Measurements from ENCODE around the gene ZDHHC22.
A peak's percentile ranks its signal among the peaks of the same experiment; 100 is the strongest.

ZDHHC22 gene

DNA sequence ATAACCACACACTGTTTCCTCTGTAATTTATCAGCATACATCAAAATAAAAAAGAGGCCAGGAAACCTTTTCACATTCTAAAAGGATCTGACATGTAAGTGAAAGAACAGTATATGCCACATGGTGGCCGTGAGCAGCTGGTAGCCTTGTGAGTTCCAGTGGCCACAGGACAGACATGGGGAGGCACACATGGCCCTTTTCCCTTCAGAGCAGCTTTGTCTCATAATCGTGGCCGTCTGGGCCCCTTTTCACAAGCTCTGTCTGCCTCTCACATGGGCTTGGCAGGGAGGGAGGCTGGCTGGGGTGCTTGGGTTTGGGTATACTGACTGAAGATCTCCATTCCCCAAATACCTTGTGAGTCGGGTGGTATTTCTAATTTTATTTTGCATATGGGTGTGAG, 1.5 kb upstream of the ZDHHC22 start:
- H3K4me3 ChIP-seq (ENCODE audit: low read depth in 1 of 2, low read length in 2 of 2) = no peak overlapping the region
- H3K9ac ChIP-seq (ENCODE audit: low read depth in 1 of 2, low read length in 2 of 2) = no peak overlapping the region
- H3K4me1 ChIP-seq (ENCODE audit: control insufficient read depth in 1 of 2, insufficient read depth in 2 of 2, low read length in 2 of 2) = no peaks in the 10 kb centered on the region
- peaks cover 62 to 69% of the 10 kb centered on the region in 2 donors for H3K27me3 ChIP-seq (ENCODE audit: control insufficient read depth in 1 of 2, insufficient read depth in 2 of 2, low read length in 2 of 2)
- no peaks in the 10 kb centered on the region for H3K9me3 ChIP-seq (ENCODE audit: control insufficient read depth in 1 of 2, low read length in 2 of 2)
- no peaks in the 10 kb centered on the region for H3K36me3 ChIP-seq (ENCODE audit: control insufficient read depth in 1 of 2, insufficient read depth in 2 of 2, low read length in 2 of 2)
- H3K27ac ChIP-seq (ENCODE audit: low read depth, low read length) = no peak overlapping the region

DNA sequence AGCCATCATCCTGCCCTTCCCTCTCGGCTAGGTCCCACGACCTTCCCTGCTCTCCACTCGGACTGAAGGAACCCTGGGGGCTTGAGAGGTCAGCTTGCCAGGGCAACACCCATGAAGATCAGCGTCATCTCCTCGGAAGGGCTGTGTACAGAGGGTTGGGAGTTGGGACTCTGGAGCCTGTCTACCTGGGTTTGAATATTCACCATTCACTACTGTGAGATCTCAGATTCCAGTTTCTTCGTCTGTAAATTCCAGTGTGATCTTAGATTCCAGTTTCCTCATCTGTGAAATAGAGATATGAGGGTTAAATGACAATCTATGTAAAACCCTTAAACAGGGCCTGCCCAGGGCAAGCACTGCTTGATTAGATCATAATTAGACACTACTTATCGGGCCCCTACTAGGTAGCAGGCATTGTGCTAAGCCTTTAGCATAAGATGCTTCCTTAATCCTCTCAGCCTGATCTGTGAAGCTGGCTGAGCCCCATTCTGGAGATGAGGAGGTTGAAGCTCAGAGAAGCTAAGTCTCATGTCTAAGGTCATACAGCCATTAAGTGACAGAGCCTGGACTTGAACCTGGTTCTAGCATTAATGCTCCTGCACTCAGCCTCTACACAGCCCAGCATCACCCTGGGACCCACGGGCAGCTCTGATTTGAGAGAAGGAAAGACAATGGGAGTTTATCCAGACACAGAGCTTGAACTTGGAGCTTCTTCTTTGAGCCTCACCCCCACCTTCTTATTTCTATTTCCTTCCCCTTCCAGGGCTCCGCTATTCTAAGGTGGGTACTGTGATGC, 612 bp upstream of the ZDHHC22 start:
- Histone ChIP-seq H3K36me3 (ENCODE audit: control insufficient read depth in 1 of 2, insufficient read depth in 2 of 2, low read length in 2 of 2) (no peaks in the 10 kb centered on the region), H3K27me3 (ENCODE audit: control insufficient read depth in 1 of 2, insufficient read depth in 2 of 2, low read length in 2 of 2) (peaks cover 64 to 70% of the 10 kb centered on the region in 2 donors), H3K9ac (ENCODE audit: low read depth in 1 of 2, low read length in 2 of 2) (no peak overlapping the region), H3K9me3 (ENCODE audit: control insufficient read depth in 1 of 2, low read length in 2 of 2) (no peaks in the 10 kb centered on the region), H3K4me3 (ENCODE audit: low read depth in 1 of 2, low read length in 2 of 2) (no peak overlapping the region), H3K27ac (ENCODE audit: low read depth, low read length) (no peak overlapping the region), H3K4me1 (ENCODE audit: control insufficient read depth in 1 of 2, insufficient read depth in 2 of 2, low read length in 2 of 2) (no peaks in the 10 kb centered on the region)

DNA sequence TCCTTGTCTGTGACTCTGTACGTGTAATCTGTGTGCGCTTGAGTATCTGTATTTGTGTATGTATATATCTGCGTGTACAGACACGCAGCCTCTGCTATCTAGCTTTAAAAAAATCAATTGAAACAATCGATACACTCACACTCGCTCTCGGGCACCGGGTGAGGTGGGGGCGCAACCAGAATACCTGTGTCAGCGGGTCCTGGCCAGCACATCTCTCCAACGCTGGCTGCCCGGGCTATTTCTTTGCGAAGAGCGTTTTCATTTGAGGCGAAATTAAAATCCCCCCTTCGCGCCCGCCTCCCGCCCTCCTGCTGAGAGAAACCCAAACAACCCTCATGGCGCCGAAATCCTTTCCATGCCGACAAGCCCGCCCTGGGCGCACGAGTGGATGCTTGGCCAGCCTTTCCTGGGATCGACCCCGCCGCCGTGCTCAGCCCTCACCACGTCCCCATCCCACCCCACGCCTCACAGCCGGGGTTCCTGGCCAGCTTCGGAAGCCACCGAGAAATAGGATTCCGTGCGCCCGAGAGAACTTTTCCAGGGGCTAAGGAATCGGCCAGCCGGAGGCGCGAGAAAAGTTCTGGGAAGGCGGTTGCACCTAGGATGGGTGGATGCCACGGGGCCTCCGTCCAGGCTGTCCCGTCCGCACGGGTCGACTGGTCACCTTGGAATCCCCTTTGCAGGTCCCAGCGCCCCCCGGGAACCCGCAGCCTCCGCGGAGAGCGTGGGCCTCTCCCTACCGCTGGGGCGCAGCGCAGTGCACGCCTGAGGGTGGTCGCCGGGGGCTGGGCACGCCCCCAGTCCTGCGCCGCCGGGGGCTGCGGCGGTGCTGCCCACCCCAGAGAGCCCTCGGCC, 1.0 kb downstream of the ZDHHC22 start:
- H3K4me3 ChIP-seq (ENCODE audit: low read depth in 1 of 2, low read length in 2 of 2) = peak overlapping the region in 1 of 2 donors; percentile 4
- no peaks in the 10 kb centered on the region for H3K36me3 ChIP-seq (ENCODE audit: control insufficient read depth in 1 of 2, insufficient read depth in 2 of 2, low read length in 2 of 2)
- peaks cover 60 to 68% of the 10 kb centered on the region in 2 donors for H3K27me3 ChIP-seq (ENCODE audit: control insufficient read depth in 1 of 2, insufficient read depth in 2 of 2, low read length in 2 of 2)
- no peaks in the 10 kb centered on the region for H3K9me3 ChIP-seq (ENCODE audit: control insufficient read depth in 1 of 2, low read length in 2 of 2)
- H3K27ac ChIP-seq (ENCODE audit: low read depth, low read length) = no peak overlapping the region
- no peaks in the 10 kb centered on the region for H3K4me1 ChIP-seq (ENCODE audit: control insufficient read depth in 1 of 2, insufficient read depth in 2 of 2, low read length in 2 of 2)
- H3K9ac ChIP-seq (ENCODE audit: low read depth in 1 of 2, low read length in 2 of 2) = no peak overlapping the region

DNA sequence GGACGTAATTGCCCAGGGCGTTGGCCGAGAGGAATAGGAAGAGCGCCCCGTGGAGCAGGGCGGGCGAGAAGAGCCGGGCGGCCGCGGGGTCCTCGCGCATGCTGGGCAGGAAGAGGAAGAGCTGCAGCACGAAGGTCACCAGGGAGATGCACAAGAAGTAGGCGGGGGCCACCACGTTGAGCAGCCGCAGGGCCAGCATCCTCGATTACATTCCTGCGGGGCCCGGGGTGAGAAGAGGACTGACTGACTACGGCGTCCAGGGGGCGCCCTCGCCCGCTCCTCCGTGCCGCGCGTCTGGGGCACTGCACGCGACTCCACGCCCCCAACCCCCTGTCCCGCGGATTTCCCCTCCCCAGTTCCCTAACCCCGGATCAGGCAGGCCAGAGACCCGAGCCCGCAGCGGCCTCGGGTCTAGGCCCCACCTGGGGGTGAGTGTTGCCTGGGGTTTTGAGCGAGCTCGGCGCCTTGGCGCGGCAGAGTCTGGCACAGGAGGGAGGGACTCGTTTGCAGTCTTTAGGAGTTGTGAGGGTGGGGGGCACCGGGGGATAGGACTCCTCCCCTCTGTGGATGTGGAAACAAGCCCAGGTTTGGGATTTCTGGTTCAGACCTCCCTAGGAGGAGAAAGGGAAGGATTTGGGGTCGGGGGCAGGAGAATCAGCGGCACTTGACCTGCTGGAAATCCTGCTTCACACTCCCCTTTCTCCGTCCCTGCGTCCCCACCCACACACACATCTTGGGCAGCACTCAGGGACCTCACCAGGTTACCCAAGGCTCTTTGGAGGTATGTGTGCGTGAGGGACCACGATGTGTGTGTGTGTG, 1.8 kb downstream of the ZDHHC22 start:
- Histone ChIP-seq H3K27me3 (ENCODE audit: control insufficient read depth in 1 of 2, insufficient read depth in 2 of 2, low read length in 2 of 2) (peaks cover 60 to 68% of the 10 kb centered on the region in 2 donors), H3K36me3 (ENCODE audit: control insufficient read depth in 1 of 2, insufficient read depth in 2 of 2, low read length in 2 of 2) (no peaks in the 10 kb centered on the region), H3K4me3 (ENCODE audit: low read depth in 1 of 2, low read length in 2 of 2) (no peak overlapping the region)

DNA sequence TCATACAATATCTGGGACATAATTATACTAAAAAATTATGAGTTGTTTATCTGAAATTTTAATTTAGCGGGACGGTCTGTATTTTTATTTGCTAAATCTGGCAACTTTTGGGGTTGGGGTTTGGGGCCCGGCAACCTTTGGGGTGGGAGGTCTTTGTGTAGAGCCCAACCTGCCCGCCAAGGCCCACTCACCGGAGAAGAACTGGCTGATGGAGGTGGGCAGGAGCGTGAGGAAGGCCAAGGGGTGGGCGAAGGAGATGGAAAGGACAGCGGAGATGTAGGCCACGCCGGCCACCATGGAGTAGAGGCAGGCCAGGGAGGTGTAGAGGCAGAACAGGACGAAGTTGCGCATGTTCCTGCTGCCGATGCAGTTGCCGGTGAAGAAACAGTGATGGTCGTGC, 2.6 kb downstream of the ZDHHC22 start:
- Histone ChIP-seq H3K4me3 (ENCODE audit: low read depth in 1 of 2, low read length in 2 of 2) (no peak overlapping the region), H3K9ac (ENCODE audit: low read depth in 1 of 2, low read length in 2 of 2) (no peak overlapping the region), H3K36me3 (ENCODE audit: control insufficient read depth in 1 of 2, insufficient read depth in 2 of 2, low read length in 2 of 2) (no peaks in the 10 kb centered on the region), H3K27ac (ENCODE audit: low read depth, low read length) (no peak overlapping the region), H3K9me3 (ENCODE audit: control insufficient read depth in 1 of 2, low read length in 2 of 2) (no peaks in the 10 kb centered on the region), H3K4me1 (ENCODE audit: control insufficient read depth in 1 of 2, insufficient read depth in 2 of 2, low read length in 2 of 2) (no peaks in the 10 kb centered on the region), H3K27me3 (ENCODE audit: control insufficient read depth in 1 of 2, insufficient read depth in 2 of 2, low read length in 2 of 2) (peaks cover 66 to 71% of the 10 kb centered on the region in 2 donors)

More for the DNA sequence above, 1.8 kb downstream of the ZDHHC22 start:
- Histone ChIP-seq H3K27ac (ENCODE audit: low read depth, low read length) (no peak overlapping the region), H3K9ac (ENCODE audit: low read depth in 1 of 2, low read length in 2 of 2) (no peak overlapping the region), H3K9me3 (ENCODE audit: control insufficient read depth in 1 of 2, low read length in 2 of 2) (no peaks in the 10 kb centered on the region), H3K4me1 (ENCODE audit: control insufficient read depth in 1 of 2, insufficient read depth in 2 of 2, low read length in 2 of 2) (no peaks in the 10 kb centered on the region)

DNA sequence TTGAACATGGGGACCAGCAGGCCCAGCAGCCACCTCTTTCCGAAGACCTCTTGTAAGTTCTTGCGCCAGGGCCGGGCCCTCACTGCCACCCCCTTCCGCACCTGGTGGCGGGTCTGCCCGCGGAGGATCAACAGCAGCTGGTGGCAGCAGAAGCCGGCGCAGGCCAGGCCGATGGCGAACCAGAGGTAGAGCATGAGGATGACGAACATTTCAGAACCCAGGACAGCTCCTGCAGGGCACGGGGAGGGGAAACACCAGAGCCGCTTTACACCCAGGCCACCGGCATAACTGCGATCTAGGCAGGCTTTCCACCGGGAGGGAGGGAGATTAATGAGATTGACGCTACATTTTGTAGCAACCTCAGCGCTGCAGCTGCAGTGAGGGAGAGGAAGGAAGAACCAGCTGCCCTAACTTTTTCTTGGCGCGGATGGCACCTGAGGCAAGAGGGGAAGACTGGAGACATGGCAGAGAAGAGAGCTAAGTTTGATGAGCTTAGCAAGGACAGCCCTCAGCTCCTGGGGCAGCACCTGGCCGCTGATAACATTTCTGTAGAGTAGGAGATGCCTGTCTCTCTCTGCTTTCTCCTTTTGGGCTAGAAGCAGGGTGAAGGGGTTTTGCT, 7.8 kb downstream of the ZDHHC22 start:
- peaks cover 37 to 40% of the 10 kb centered on the region in 2 donors for H3K27me3 ChIP-seq (ENCODE audit: control insufficient read depth in 1 of 2, insufficient read depth in 2 of 2, low read length in 2 of 2)
- H3K4me1 ChIP-seq (ENCODE audit: control insufficient read depth in 1 of 2, insufficient read depth in 2 of 2, low read length in 2 of 2) = no peaks in the 10 kb centered on the region
- H3K27ac ChIP-seq (ENCODE audit: low read depth, low read length) = no peak overlapping the region
- no peak overlapping the region for H3K9ac ChIP-seq (ENCODE audit: low read depth in 1 of 2, low read length in 2 of 2)
- H3K4me3 ChIP-seq (ENCODE audit: low read depth in 1 of 2, low read length in 2 of 2) = no peak overlapping the region
- H3K9me3 ChIP-seq (ENCODE audit: control insufficient read depth in 1 of 2, low read length in 2 of 2) = no peaks in the 10 kb centered on the region
- no peaks in the 10 kb centered on the region for H3K36me3 ChIP-seq (ENCODE audit: control insufficient read depth in 1 of 2, insufficient read depth in 2 of 2, low read length in 2 of 2)

DNA sequence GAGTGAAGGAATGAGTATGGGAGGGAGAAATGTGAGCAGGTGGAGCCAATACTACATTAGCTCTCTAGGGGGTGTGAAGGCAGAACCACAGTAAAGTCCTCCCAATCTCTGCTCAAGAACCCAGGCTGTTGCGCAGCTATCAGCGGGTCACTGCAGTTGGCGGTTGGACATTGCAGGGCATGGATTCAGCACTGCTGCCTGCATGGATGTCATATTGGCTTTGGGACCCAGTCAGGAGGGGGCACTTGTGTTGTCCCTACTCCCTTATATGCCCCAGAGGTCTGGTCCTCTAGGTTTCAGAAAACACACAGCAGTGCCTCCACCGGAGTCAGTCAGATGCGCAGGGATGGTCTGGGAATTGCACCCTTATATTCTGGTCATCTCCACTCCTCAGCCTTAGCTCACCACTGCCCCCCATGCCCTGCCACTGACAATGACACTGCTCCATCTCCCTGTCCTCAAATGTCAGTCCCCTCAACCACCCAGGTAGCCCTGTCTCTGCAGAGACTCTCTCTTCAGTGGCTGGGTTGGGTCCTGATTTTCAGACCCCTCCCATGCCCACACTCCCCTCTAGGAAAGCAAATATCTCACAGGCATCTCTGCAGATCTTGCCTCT, 9.6 kb downstream of the ZDHHC22 start:
- Histone ChIP-seq H3K4me3 (ENCODE audit: low read depth in 1 of 2, low read length in 2 of 2) (no peak overlapping the region), H3K9ac (ENCODE audit: low read depth in 1 of 2, low read length in 2 of 2) (no peak overlapping the region), H3K4me1 (ENCODE audit: control insufficient read depth in 1 of 2, insufficient read depth in 2 of 2, low read length in 2 of 2) (no peaks in the 10 kb centered on the region), H3K9me3 (ENCODE audit: control insufficient read depth in 1 of 2, low read length in 2 of 2) (no peaks in the 10 kb centered on the region), H3K27ac (ENCODE audit: low read depth, low read length) (no peak overlapping the region), H3K27me3 (ENCODE audit: control insufficient read depth in 1 of 2, insufficient read depth in 2 of 2, low read length in 2 of 2) (peaks cover 35 to 37% of the 10 kb centered on the region in 2 donors), H3K36me3 (ENCODE audit: control insufficient read depth in 1 of 2, insufficient read depth in 2 of 2, low read length in 2 of 2) (no peaks in the 10 kb centered on the region)

DNA sequence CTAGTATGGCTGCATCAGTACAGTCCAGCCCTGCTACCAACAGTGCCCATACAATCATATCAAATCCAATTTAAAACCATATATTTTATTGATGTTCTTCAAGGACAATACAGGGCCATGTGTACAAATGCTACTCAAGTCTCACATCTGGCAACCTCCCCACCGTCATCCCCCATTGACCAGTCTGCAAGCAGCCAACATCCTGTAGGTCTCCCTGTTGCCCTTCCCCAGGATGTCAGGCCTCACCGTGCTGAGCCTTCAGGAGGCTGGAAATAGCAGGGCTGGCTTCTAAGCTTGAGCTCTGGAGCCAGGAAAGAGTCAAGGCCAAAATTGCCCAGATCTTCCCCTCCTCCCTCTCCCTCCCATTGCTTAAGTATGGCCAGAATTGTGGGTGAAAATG, 10.4 kb downstream of the ZDHHC22 start:
- no peaks in the 10 kb centered on the region for H3K9me3 ChIP-seq (ENCODE audit: control insufficient read depth in 1 of 2, low read length in 2 of 2)
- no peaks in the 10 kb centered on the region for H3K4me1 ChIP-seq (ENCODE audit: control insufficient read depth in 1 of 2, insufficient read depth in 2 of 2, low read length in 2 of 2)
- H3K27ac ChIP-seq (ENCODE audit: low read depth, low read length) = no peak overlapping the region
- peaks cover 38 to 43% of the 10 kb centered on the region in 2 donors for H3K27me3 ChIP-seq (ENCODE audit: control insufficient read depth in 1 of 2, insufficient read depth in 2 of 2, low read length in 2 of 2)
- no peaks in the 10 kb centered on the region for H3K36me3 ChIP-seq (ENCODE audit: control insufficient read depth in 1 of 2, insufficient read depth in 2 of 2, low read length in 2 of 2)
- no peak overlapping the region for H3K9ac ChIP-seq (ENCODE audit: low read depth in 1 of 2, low read length in 2 of 2)
- H3K4me3 ChIP-seq (ENCODE audit: low read depth in 1 of 2, low read length in 2 of 2) = no peak overlapping the region

DNA sequence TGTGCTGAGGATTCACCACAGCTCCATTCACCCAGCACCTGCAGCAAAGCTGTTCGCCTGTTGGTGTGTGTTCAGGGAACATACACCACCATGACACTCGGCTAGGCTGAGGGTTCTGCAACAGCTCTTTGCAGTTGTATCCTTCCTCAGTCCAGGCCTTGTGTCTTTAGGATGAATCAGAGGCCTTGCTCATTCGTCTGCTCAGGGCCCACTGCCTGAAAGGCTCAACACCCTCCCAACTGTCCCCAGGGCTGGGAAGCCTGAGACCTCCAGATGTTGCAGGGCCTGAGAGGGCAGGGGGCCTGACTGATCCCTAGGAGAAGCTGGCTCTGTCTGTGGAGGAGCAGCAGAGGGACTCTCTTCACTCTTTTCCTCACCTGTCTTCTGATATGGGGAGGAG, 11.2 kb downstream of the ZDHHC22 start:
- H3K4me1 ChIP-seq (ENCODE audit: control insufficient read depth in 1 of 2, insufficient read depth in 2 of 2, low read length in 2 of 2) = peaks cover 0 to 3% of the 10 kb centered on the region in 2 donors
- no peak overlapping the region for H3K27ac ChIP-seq (ENCODE audit: low read depth, low read length)
- peaks cover 43 to 49% of the 10 kb centered on the region in 2 donors for H3K27me3 ChIP-seq (ENCODE audit: control insufficient read depth in 1 of 2, insufficient read depth in 2 of 2, low read length in 2 of 2)
- H3K9ac ChIP-seq (ENCODE audit: low read depth in 1 of 2, low read length in 2 of 2) = no peak overlapping the region
- no peaks in the 10 kb centered on the region for H3K36me3 ChIP-seq (ENCODE audit: control insufficient read depth in 1 of 2, insufficient read depth in 2 of 2, low read length in 2 of 2)
- H3K4me3 ChIP-seq (ENCODE audit: low read depth in 1 of 2, low read length in 2 of 2) = no peak overlapping the region
- H3K9me3 ChIP-seq (ENCODE audit: control insufficient read depth in 1 of 2, low read length in 2 of 2) = no peaks in the 10 kb centered on the region

Data from duodenal mucosa (tissue), 2 donors.